Esophagus mucosa (tissue), 1 donor: ENCODE results near the gene PSMB7. TPM values are rescaled to one million over a fixed set of nuclear protein-coding genes. Genes with fewer than 3 reads are reported as not detected.

ENCODE experiments used
- ATAC-seq: fragments of 200-7000 bp; cut with Tn5 transposase; one replicate; pipeline ENCODE4 v1.9.1; 2020
- total RNA-seq: library from RNA; stranded (reverse); gene quantifications from one replicate; pipeline ENCODE4 v1.2.4, GENCODE V29; 2023
- donor health status: DM: yes; HTN: yes; CAD: no.

Gene PSMB7
- 140 TPM for total RNA-seq

- ATAC-seq: peak; percentile 95
These were observed at the start of gene PSMB7 for GRCh38 chr9:124415102-124415851. Gene PSMB7 (minus strand): TSS chr9:124415442. CDS start chr9:124415425, 17 bp downstream.

GRCh38 chr9:124462739-124463138 is 47.5 kb upstream of the PSMB7 start:
- ATAC-seq: no peak

- ATAC-seq: no peak
These were observed 43.2 kb upstream of the PSMB7 start for GRCh38 chr9:124458441-124458840.

GRCh38 chr9:124457887-124458431 is 42.7 kb upstream of the PSMB7 start:
- no peak for ATAC-seq

GRCh38 chr9:124457079-124457886 is 42.0 kb upstream of the PSMB7 start:
- no peak for ATAC-seq

- no peak for ATAC-seq
These were observed 41.3 kb upstream of the PSMB7 start for GRCh38 chr9:124456341-124457078.

GRCh38 chr9:124455820-124456219 is 40.6 kb upstream of the PSMB7 start:
- ATAC-seq: no peak

GRCh38 chr9:124454791-124455443 is 39.7 kb upstream of the PSMB7 start:
- ATAC-seq: no peak

- no peak for ATAC-seq
These were observed 39.1 kb upstream of the PSMB7 start for GRCh38 chr9:124454296-124454695.

- ATAC-seq: no peak
These were observed 38.4 kb upstream of the PSMB7 start for GRCh38 chr9:124453586-124454191.

- ATAC-seq: peak; percentile 68
These were observed 37.8 kb upstream of the PSMB7 start for GRCh38 chr9:124452841-124453585.

- ATAC-seq: peak; percentile 68
These were observed 37.1 kb upstream of the PSMB7 start for GRCh38 chr9:124452326-124452725.

- ATAC-seq: no peak
These were observed 35.9 kb upstream of the PSMB7 start for GRCh38 chr9:124450931-124451661.

- ATAC-seq: no peak
These were observed 35.1 kb upstream of the PSMB7 start, which contains the start of gene ADGRD2 for GRCh38 chr9:124450241-124450924. Gene ADGRD2 (plus strand): TSS chr9:124450451. CDS start chr9:124451667, 1,216 bp downstream.

- ATAC-seq: peak; percentile 32
These were observed 34.3 kb upstream of the PSMB7 start for GRCh38 chr9:124449381-124450151.

- no peak for ATAC-seq
These were observed 32.8 kb upstream of the PSMB7 start for GRCh38 chr9:124448019-124448418.

- no peak for ATAC-seq
These were observed 32.0 kb upstream of the PSMB7 start for GRCh38 chr9:124447297-124447661.

GRCh38 chr9:124444166-124444565 is 28.9 kb upstream of the PSMB7 start:
- ATAC-seq: peak; percentile 55

GRCh38 chr9:124443625-124444024 is 28.4 kb upstream of the PSMB7 start:
- ATAC-seq: no peak
